GM23248 (cell line): ENCODE results near the gene CYP2C19. TPM values are rescaled to one million over a fixed set of nuclear protein-coding genes. Genes with fewer than 3 reads are reported as not detected.

ENCODE experiments used
- DNase-seq: peaks from one replicate; pipeline ENCODE4 v3.0.0-alpha.2; 2015
- H2AFZ ChIP-seq: fragments of 200-600 bp; sonication (generic); 2 replicates; pipeline ENCODE4 v1.6.1; 2016; ENCODE audit warnings: antibody characterized with exemption
- H3F3A ChIP-seq: fragments of 200-600 bp; sonication (generic); 2 replicates; pipeline ENCODE4 v1.6.1; 2016; ENCODE audit warnings: mild to moderate bottlenecking, antibody characterized with exemption, mixed run types; ENCODE audit not compliant: insufficient read depth
- H3K27ac ChIP-seq: fragments of 200-600 bp; sonication (generic); 2 replicates; pipeline ENCODE4 v1.5.1; 2016; ENCODE audit warnings: mild to moderate bottlenecking
- H3K27me3 ChIP-seq: fragments of 200-600 bp; sonication (generic); replicated peaks from 2 replicates; pipeline ENCODE4 v1.6.1; 2016; ENCODE audit warnings: mild to moderate bottlenecking; ENCODE audit not compliant: insufficient read depth
- H3K36me3 ChIP-seq: fragments of 200-600 bp; sonication (generic); 2 replicates; pipeline ENCODE4 v1.6.1; 2016; ENCODE audit warnings: low read depth, mild to moderate bottlenecking
- H3K4me1 ChIP-seq: fragments of 200-600 bp; sonication (generic); 2 replicates; pipeline ENCODE4 v1.6.1; 2016; ENCODE audit warnings: mild to moderate bottlenecking; ENCODE audit not compliant: insufficient read depth
- H3K4me2 ChIP-seq: fragments of 200-600 bp; sonication (generic); one replicate; pipeline ENCODE4 v1.6.1; 2016; ENCODE audit warnings: mild to moderate bottlenecking; ENCODE audit not compliant: unreplicated experiment
- H3K4me3 ChIP-seq: fragments of 200-600 bp; sonication (generic); 2 replicates; pipeline ENCODE4 v1.5.1; 2016; ENCODE audit warnings: mild to moderate bottlenecking
- H3K79me2 ChIP-seq: fragments of 200-600 bp; sonication (generic); 2 replicates; pipeline ENCODE4 v1.6.1; 2016; ENCODE audit warnings: mild to moderate bottlenecking; ENCODE audit not compliant: insufficient read depth
- H3K9ac ChIP-seq: fragments of 200-600 bp; sonication (generic); 2 replicates; pipeline ENCODE4 v1.6.1; 2016; ENCODE audit warnings: mild to moderate bottlenecking
- H3K9me2 ChIP-seq: fragments of 200-600 bp; sonication (generic); 2 replicates; pipeline ENCODE4 v1.6.1; 2016; ENCODE audit warnings: mixed run types, mild to moderate bottlenecking, moderate library complexity; ENCODE audit not compliant: insufficient read depth
- H3K9me3 ChIP-seq: fragments of 200-600 bp; sonication (generic); one replicate; pipeline ENCODE4 v1.6.1; 2017; ENCODE audit warnings: low read depth
- H4K20me1 ChIP-seq: fragments of 200-600 bp; sonication (generic); 2 replicates; pipeline ENCODE4 v1.6.0; 2016; ENCODE audit not compliant: insufficient read depth
- EZH2 ChIP-seq: fragments of 200-600 bp; sonication (generic); IDR thresholded peaks from 2 replicates; pipeline ENCODE4 v1.6.1; 2018; ENCODE audit warnings: antibody characterized with exemption, mild to moderate bottlenecking; ENCODE audit not compliant: insufficient read depth, poor library complexity, severe bottlenecking
- EZH2phosphoT487 ChIP-seq: fragments of 200-600 bp; sonication (generic); IDR thresholded peaks from 2 replicates; pipeline ENCODE4 v1.6.1; 2018; ENCODE audit warnings: antibody characterized with exemption, moderate library complexity, mild to moderate bottlenecking, low read depth; ENCODE audit not compliant: insufficient read depth
- WGBS, 2 experiments: methylation state at CpG; one replicate each; pipeline ENCODE4 v1.1.6; 2015 to 2017; ENCODE audit warnings: low lambda C conversion rate in 2 of 2, low coverage in 1 of 2; ENCODE audit errors: missing lambda C conversion rate in 2 of 2; 5-methylcytosine and 5-hydroxymethylcytosine counted together
- in situ Hi-C: fragments of 300-500 bp; cut with MboI; formaldehyde crosslinking; loops from 2 replicates; pipeline ENCODE4 v1.15.0; 2020
- polyA plus RNA-seq: library from polyadenylated mRNA; unstranded; fragments of >200 nt; fragmentation: Nextera tagmentation; extraction: Ambion mirVana; gene quantifications from 2 replicates; pipeline ENCODE4 v1.2.1, GENCODE V29; 2016
- total RNA-seq: library from RNA; depleted of rRNA; stranded (reverse); fragments of >200 nt; shearing (Covaris generic); gene quantifications from 2 replicates; pipeline ENCODE4 v1.2.3, GENCODE V29; 2014

CYP2C19 gene
- total and polyA plus RNA-seq, 2 experiments from 2014 or later = not detected

GRCh38 chr10:94858005-94858404, 95.5 kb downstream of the CYP2C19 start:
- DNase-seq = no peak
- Histone ChIP-seq H3K79me2 (no peaks in the 10 kb centered on the region), H4K20me1 (no peaks in the 10 kb centered on the region), H3K4me3 (no peak overlapping the region), H2AFZ (no peak overlapping the region), H3K9me2 (no peaks in the 10 kb centered on the region), H3K27ac (no peak overlapping the region), H3K9me3 (no peaks in the 10 kb centered on the region), H3F3A (no peaks in the 10 kb centered on the region), H3K4me2 (no peak overlapping the region), H3K36me3 (no peaks in the 10 kb centered on the region), H3K4me1 (no peaks in the 10 kb centered on the region), H3K9ac (no peak overlapping the region), H3K27me3 (no peaks in the 10 kb centered on the region)
- TF ChIP-seq EZH2phosphoT487 (no peak), EZH2 (no peak)
- in situ Hi-C loops = no loop called here
- 16 to 17% methylated on average over 4 of the region's 4 CpGs for WGBS, 2 experiments

DNA sequence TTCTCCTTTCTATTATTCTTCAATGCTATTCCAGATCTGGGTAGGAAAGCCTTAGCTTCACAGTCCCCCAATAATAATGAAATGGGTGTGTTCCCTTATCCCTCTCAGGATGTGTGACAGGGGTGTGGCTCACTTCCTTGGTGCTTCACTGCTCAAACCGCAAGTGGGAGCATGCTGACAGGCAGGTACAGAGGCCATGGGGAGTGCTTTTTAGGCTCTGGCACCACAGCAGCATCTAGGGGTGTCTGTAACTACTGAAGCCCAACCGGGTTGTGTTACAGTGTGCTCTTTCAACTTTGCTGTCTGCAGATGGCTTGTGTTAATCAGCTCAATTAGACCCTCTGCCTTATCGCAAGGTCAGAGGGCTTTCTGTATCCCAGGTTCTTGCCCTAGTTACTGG, 96.6 kb downstream of the CYP2C19 start:
- no peaks in the 10 kb centered on the region for H3K36me3 ChIP-seq
- TF ChIP-seq EZH2phosphoT487 (no peak), EZH2 (no peak)
- no peak overlapping the region for H3K27ac ChIP-seq
- H4K20me1 ChIP-seq = no peaks in the 10 kb centered on the region
- in situ Hi-C loops = no loop called here
- no peak overlapping the region for H3K4me3 ChIP-seq
- DNase-seq = no peak
- no peak overlapping the region for H3K4me2 ChIP-seq
- H3K9me2 ChIP-seq = no peaks in the 10 kb centered on the region
- H3K27me3 ChIP-seq = no peaks in the 10 kb centered on the region
- H3K9me3 ChIP-seq = no peaks in the 10 kb centered on the region
- no peaks in the 10 kb centered on the region for H3F3A ChIP-seq
- 36 to 40% methylated on average over 3 of the region's 3 CpGs for WGBS, 2 experiments
- no peak overlapping the region for H3K9ac ChIP-seq
- no peaks in the 10 kb centered on the region for H3K4me1 ChIP-seq
- no peaks in the 10 kb centered on the region for H3K79me2 ChIP-seq
- no peak overlapping the region for H2AFZ ChIP-seq

- no peaks in the 10 kb centered on the region for H3K9me2 ChIP-seq
- H4K20me1 ChIP-seq = no peaks in the 10 kb centered on the region
- no peaks in the 10 kb centered on the region for H3K36me3 ChIP-seq
- TF ChIP-seq EZH2 (no peak), EZH2phosphoT487 (no peak)
- no peaks in the 10 kb centered on the region for H3F3A ChIP-seq
- H3K4me1 ChIP-seq = no peaks in the 10 kb centered on the region
- in situ Hi-C loops = no loop called here
- 21 to 33% methylated on average over 1 of the region's 1 CpG for WGBS, 2 experiments
- no peak overlapping the region for H3K4me2 ChIP-seq
- H3K9me3 ChIP-seq = no peaks in the 10 kb centered on the region
- no peak overlapping the region for H3K27ac ChIP-seq
- H3K79me2 ChIP-seq = no peaks in the 10 kb centered on the region
- no peaks in the 10 kb centered on the region for H3K27me3 ChIP-seq
- no peak overlapping the region for H2AFZ ChIP-seq
- no peak overlapping the region for H3K4me3 ChIP-seq
- DNase-seq = no peak
- H3K9ac ChIP-seq = no peak overlapping the region
Observed at GRCh38 chr10:94878649-94879048, 116.2 kb downstream of the CYP2C19 start.

DNA sequence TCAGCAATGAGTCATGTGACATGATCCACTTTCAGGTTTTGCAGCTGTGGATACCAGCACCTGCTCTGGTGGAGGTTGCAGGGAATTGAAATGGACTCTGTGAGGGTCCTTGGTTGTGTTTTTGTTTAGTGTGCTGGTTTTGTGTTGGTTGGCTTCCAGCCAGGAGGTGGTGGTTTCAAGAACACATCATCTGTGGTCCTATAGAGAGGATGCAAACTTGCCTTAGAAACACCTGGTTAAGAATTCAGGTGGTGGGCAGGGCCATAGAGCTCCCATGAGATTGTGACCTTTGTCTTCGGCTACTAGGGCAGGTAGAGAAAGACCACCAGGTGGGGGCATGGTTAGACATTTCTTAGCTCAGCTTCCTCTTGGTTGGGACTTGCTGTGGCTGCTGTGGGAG, 116.7 kb downstream of the CYP2C19 start:
- Histone ChIP-seq H3K9me2 (no peaks in the 10 kb centered on the region), H4K20me1 (no peaks in the 10 kb centered on the region), H3K4me3 (no peak overlapping the region), H3K27ac (no peak overlapping the region), H3K4me2 (no peak overlapping the region), H3K36me3 (no peaks in the 10 kb centered on the region), H2AFZ (no peak overlapping the region), H3F3A (no peaks in the 10 kb centered on the region), H3K9ac (no peak overlapping the region), H3K4me1 (no peaks in the 10 kb centered on the region), H3K27me3 (no peaks in the 10 kb centered on the region), H3K79me2 (no peaks in the 10 kb centered on the region), H3K9me3 (no peaks in the 10 kb centered on the region)
- in situ Hi-C loops = no loop called here
- no peak for DNase-seq
- TF ChIP-seq EZH2phosphoT487 (no peak), EZH2 (no peak)
- 20 to 31% methylated on average over 1 of the region's 1 CpG for WGBS, 2 experiments

- Histone ChIP-seq H3K4me1 (no peaks in the 10 kb centered on the region), H3K9me3 (peaks cover 3% of the 10 kb centered on the region), H3K9ac (no peak overlapping the region), H2AFZ (no peak overlapping the region), H3K4me3 (no peak overlapping the region), H3K27me3 (no peaks in the 10 kb centered on the region), H3K36me3 (no peaks in the 10 kb centered on the region), H3K9me2 (no peaks in the 10 kb centered on the region), H3K79me2 (no peaks in the 10 kb centered on the region), H3F3A (no peaks in the 10 kb centered on the region), H3K27ac (no peak overlapping the region), H4K20me1 (no peaks in the 10 kb centered on the region), H3K4me2 (no peak overlapping the region)
- in situ Hi-C loops = no loop called here
- 21 to 29% methylated on average over 3 of the region's 3 CpGs for WGBS, 2 experiments
- TF ChIP-seq EZH2 (no peak), EZH2phosphoT487 (no peak)
- DNase-seq = no peak
Observed at GRCh38 chr10:94889123-94889522, 126.6 kb downstream of the CYP2C19 start.
